OCI-LY1 (cell line): ENCODE data around the gene TBC1D22B.

Experiments used
- EZH2 ChIP-seq: fragments of 200-600 bp; sonication (generic), shearing (Covaris generic); IDR thresholded peaks from 2 replicates; pipeline ENCODE4 v1.8.0; 2017; ENCODE audit warnings: borderline replicate concordance, mixed run types, mild to moderate bottlenecking, antibody characterized with exemption, low read length, moderate library complexity, mixed read lengths
- TF ChIP-seq, protein P1 (sequence below): fragments of 200-600 bp; sonication (generic), shearing (Covaris generic); IDR thresholded peaks from 2 replicates; pipeline ENCODE4 v1.5.1; 2017; ENCODE audit warnings: mild to moderate bottlenecking, antibody characterized with exemption, low read length, moderate library complexity, mixed read lengths

GRCh38 chr6:37362101-37362828 is 104.7 kb downstream of the TBC1D22B start:
- TF ChIP-seq, protein P1, sequence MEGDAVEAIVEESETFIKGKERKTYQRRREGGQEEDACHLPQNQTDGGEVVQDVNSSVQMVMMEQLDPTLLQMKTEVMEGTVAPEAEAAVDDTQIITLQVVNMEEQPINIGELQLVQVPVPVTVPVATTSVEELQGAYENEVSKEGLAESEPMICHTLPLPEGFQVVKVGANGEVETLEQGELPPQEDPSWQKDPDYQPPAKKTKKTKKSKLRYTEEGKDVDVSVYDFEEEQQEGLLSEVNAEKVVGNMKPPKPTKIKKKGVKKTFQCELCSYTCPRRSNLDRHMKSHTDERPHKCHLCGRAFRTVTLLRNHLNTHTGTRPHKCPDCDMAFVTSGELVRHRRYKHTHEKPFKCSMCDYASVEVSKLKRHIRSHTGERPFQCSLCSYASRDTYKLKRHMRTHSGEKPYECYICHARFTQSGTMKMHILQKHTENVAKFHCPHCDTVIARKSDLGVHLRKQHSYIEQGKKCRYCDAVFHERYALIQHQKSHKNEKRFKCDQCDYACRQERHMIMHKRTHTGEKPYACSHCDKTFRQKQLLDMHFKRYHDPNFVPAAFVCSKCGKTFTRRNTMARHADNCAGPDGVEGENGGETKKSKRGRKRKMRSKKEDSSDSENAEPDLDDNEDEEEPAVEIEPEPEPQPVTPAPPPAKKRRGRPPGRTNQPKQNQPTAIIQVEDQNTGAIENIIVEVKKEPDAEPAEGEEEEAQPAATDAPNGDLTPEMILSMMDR: no peak
- no peak for TF ChIP-seq EZH2
